Right lobe of liver (tissue), 4 donors: ENCODE data around the gene ADARB1.

Experiments used
- POLR2A ChIP-seq: fragments of 450-650 bp; IDR thresholded peaks from one replicate; pipeline ENCODE4 v1.6.1; 2017; ENCODE audit warnings: antibody characterized with exemption, mild to moderate bottlenecking
- TF ChIP-seq, protein P1 (sequence below), 4 donors: fragments of 200-600 bp in 3 of 4; fragments of 450-650 bp in 1 of 4; IDR thresholded peaks; one replicate each; pipeline versions ENCODE4 v1.5.1 to v1.8.0; 2016 to 2022; ENCODE audit warnings: antibody characterized with exemption in 4 of 4, mild to moderate bottlenecking in 2 of 4
- donor health status: DM: no; HTN: no; CAD: no.
- donor health status: DM: no; HTN: no; CAD: no.
- donor health status: DM: no; HTN: yes; CAD: no.

DNA sequence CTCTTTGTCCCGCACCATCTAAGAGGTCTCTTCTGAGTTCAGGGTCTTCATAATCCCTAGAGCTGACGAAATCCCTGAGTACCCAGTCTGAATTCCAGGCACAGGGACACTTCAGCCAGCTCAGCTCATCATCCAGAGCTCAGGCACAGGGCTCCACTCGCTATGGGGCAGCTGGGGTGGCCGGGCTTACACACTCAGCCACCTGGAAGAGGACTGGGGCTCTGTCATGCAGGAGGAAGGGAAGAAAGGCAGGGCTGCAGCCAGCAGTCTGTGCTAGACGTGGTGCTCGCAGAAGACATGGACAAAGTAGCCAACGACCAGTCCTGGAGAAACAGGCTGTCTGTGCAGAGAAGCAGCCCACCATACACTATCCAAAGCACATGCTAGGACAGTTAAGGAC, 124.8 kb downstream of the ADARB1 start:
- TF ChIP-seq, protein P1, sequence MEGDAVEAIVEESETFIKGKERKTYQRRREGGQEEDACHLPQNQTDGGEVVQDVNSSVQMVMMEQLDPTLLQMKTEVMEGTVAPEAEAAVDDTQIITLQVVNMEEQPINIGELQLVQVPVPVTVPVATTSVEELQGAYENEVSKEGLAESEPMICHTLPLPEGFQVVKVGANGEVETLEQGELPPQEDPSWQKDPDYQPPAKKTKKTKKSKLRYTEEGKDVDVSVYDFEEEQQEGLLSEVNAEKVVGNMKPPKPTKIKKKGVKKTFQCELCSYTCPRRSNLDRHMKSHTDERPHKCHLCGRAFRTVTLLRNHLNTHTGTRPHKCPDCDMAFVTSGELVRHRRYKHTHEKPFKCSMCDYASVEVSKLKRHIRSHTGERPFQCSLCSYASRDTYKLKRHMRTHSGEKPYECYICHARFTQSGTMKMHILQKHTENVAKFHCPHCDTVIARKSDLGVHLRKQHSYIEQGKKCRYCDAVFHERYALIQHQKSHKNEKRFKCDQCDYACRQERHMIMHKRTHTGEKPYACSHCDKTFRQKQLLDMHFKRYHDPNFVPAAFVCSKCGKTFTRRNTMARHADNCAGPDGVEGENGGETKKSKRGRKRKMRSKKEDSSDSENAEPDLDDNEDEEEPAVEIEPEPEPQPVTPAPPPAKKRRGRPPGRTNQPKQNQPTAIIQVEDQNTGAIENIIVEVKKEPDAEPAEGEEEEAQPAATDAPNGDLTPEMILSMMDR (IDR thresholded peaks at IDR 0.05) = no peak
- no peak for TF ChIP-seq POLR2A
